GM21423 (cell line): ENCODE results near the gene NCKAP5.

Experiments used
- ATAC-seq: cut with Tn5 transposase; IDR thresholded peaks from one replicate; pipeline ENCODE4 v1.9.1; 2021; ENCODE audit warnings: mild to moderate bottlenecking, moderate library complexity; ENCODE audit not compliant: unreplicated experiment

Gene NCKAP5

DNA sequence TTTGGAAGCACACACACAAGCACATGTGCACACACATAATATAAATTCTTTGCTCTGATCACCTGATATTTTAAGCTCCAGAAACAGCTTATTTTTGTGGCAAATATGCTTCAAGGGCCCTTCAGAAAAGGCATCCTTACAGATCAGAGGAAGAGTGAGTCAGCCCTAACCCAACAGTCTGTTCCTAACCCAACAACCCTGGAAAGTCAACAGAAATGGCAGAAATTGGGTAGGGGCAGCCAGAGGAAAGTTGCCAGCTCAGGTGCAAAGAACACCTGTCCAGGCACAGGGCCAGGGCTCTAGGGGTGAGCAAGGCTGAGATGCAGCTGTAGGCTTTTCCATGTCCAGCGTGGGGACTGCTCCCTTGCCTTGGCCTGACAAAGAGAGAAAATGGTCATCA is 6.4 kb upstream of the NCKAP5 start:
- ATAC-seq: no peak

DNA sequence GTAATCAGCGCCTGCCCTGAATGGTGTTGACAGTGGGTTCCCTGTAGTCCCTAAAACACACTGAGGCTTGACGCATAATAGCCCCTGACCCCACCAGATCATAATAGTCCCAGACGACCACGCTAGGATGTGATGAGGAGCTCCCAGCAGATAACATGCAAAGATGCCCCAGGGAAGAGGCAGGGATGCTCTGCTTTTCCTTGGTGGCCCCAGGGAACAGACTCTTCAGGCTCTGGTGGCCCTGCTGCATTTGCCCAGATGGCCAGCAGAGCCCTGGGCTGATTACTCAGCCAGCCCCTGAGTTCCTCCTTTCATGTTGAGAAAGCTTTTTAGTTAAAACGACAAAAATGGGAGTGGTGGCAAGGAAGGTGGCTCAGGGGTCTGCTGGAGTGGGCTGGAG is 5.9 kb upstream of the NCKAP5 start:
- no peak for ATAC-seq

DNA sequence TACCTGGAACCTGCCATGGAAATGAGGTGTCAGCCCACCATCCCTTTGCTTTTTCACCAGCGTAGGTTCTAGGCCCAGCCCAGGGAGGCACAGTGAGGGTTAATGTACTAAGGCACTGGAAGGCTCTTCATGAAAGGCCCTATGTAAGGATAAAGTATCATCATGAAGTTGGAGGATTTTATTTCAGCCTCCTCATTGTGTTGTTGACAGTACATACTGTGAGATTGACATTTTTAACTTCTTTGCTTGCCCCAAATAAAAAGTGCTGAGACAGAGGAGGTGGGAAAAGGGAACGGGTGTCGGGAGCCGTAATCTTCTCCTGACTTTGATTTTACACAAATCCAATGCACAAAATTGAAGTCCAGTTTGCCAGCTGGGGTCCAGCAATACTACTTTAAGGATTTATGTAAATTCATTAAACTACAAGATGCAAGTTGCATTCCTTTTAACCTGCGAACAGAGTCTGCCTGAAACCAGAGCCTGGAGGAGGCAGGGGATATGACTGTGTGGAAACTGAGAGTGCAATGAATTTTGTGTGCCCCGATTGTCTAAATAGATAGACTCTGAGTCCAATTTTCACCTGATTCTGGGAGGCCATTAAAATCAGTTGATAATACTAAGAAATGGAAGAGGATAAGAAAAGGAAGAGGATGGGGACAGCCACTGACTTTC is 5.4 kb upstream of the NCKAP5 start:
- ATAC-seq: no peak

DNA sequence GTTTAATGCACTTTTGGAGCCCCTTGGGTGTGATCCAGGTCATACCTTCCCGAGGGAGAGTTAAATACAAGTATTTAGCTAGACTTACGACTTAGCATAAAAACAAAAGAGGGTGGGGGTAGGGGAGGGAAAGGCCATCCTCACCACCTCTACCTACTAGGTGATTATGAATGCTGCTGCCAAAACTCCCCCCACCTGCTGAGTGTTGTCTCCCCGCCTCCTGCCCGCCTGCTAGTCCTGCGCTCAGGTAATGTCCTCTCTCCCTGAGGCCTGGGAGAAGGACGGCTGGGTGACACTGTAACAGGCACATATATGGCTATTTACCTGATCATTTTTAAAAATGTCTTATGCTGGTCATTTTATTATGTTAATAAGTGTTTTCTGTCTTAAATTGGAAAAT is 3.0 kb upstream of the NCKAP5 start:
- no peak for ATAC-seq

DNA sequence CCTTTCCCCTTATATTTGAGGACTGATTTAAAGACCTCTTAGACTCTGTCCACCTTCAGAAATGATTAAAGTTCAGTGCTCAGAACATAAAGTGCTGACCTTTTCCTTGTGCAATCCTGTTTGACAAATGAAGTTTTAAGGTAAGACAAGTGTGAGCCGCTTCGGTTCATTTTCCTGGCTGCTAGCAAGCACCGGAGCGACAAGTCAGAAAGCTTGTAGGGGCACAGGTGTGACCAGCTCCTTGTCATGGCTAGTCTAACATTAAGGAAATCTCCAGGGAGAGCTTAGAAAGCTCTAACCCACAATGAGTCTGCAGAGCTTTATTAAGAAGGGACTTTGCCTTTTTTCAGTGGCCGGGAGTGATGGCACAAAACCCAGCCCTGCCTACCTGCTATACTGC is 2.3 kb upstream of the NCKAP5 start:
- no peak for ATAC-seq

DNA sequence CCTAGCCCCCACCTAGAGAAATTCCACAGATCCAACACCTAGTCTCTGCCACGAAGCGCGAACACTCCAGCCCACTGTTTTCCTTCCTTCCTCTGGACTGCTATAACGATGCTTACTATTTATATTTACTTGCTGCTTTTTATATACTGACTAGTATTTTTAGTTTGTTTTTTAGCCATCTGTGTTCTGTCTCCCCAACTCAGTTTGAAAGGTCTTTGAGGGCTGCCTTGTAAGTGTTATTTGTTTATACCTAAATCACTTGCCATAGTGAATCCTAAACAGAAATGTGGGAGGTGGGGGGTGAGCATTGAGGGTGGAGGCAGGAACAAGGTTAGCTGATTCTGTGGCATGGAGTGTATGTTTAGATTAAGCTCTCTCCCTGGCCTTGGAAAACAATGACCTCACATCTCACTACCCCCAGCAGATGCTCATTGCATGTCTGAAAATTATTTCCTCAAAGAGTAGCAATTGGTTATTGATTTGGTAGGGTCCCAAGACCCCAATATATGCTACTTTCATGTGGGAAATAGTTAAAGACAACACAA is 1.1 kb upstream of the NCKAP5 start:
- no peak for ATAC-seq

DNA sequence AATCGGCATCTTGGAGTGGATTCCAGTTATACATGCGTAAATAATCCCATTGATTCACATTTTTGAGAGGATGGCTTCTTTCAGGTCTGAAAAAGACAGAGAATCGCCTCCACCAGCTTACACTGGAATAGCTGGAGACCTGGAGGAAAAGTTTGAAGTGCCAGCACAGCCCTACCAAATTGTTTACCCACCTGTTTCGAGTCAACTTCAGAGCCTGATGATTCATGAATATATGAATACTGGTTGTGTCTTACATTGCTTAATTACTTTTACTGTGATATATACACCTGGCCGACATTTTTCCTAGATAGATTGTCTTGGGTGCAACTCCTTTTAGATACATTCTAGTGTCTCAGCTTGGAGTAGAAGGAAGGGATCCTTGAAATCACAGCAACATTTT is 335 bp upstream of the NCKAP5 start:
- ATAC-seq: no peak

DNA sequence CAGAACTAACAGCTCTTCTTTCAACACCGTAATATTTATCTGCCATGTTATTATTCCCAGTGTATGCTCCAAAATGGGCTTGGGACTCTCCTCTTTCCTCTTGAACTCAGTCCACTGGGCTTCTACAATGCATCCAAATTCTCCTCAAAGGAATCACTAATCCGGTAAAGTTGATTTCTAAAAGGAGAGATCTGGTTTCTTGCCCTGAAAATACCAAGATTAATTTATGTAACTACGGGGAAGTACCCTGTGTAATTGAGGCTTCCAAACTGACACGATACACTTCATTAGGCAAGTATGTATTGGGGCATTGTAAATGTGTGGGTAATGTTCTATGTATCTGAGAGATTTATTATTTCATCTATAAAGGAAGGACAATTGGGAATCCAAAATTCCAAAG is 5.7 kb downstream of the NCKAP5 start:
- ATAC-seq: no peak

DNA sequence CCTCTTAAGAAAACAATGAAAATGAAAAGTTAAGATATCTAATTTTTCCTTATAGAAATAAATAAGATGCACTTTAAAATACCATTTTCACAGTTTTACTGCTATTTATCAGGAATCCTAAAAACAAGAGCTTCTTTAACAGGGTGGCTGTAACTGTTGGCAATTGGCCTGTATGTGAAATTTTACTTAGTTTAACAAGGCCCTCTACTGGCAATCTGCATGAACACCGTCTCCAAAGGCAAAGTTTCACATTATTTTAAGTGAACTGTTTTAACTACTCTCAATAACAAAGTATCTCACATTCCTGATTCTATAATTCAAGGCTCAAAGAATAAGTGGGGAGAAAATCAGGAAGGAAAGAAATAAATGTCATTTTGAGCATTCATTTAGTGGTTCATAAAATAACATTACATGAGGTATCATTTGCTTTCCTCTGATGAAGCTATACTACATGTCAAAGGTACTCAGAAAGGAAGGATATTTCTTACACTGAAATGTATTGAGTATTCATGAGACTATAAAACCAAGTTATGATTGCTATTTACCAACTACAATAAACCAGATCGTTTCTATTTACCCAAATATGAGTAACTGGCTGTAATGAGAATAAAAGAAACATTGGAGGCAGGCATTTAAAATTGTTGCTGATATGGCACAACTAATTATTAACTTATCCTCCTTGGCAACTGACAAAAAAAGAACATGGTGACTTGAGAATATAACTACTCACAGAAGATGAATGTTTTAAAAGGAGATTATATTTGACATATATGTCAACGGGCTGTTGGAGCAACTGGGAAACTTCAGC is 7.0 kb downstream of the NCKAP5 start:
- peak; percentile 74 for ATAC-seq

DNA sequence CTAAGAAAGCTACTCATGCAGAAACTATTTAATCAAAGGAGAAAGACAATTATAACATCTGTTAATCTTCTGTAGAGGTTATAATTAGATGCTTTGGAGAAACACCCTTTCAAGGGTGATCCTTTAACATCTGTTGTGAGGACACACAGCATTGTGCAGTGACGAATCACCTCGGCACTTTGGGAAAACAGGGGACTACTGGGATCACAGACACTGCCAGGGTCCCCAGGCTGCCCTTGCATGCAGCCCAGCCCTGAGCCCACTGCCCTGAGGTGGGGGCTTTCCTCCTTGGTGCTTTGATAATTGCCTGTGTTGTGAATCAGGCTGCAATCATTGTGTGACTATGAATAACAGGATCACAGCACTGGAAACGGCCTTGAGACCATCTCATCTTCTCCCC is 10.6 kb downstream of the NCKAP5 start:
- ATAC-seq: no peak

DNA sequence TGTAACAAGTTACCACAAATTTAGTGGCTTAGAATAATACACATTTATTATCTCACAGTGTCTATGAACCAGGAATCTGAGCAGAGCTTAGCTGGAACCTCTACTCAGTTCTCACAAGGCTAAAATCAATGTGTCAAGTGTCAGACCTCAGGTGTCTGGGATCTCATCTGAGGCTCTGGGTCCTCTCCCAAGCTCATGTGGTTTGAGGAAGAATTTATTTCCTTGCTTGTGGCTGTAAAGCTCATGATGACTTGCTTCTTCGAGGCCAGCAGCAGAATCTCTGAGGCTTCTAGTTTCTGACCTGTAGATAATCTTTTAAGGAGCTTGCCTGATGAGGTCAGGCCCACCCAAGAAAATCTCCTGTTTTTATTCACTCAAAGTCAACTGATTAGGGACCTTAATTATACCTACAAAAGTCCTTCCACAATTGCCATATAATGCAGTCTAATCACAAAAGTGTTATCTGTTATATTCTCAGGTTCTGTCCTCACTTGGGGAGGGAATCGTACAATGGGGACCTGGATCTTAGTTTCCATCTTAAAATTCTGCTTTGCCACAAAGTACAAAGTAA is 14.3 kb downstream of the NCKAP5 start:
- ATAC-seq: no peak

DNA sequence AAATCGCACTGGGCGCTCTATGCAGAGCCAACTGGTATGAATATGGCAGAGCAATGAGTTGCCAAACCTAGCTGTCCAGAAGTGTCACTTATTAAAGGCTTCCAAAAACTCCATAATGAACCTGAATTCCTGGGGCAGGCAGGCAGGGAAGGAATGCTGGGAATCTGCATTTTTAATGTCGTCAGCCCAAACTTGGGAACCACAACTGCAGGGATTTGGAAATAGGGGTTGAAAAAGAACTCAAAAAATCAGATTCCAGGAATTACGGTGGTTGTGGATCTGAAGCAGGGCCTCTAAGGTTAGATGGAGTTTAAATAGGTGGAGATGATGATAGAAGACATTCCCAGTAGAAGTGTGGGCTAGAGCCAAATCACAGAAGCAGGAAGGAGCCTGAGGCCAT is 15.0 kb downstream of the NCKAP5 start:
- ATAC-seq: no peak

DNA sequence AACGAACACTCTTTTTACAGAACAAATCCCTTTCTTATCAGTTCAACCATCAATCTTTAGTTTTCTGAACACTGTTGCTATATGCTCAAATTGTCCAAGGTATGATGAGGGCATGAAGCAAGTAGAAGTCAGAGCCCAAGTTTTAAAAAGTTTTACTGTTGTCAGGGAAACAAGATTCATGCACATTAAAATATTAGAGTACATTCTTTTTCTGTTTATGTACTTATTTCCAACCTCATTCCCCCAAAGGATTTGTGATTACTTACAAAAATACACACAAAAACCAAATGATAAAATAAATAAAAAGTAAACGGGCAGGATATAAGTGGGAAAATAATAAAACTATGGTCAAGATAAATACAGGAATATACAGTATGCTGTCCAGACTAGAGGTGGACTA is 15.4 kb downstream of the NCKAP5 start:
- no peak for ATAC-seq

DNA sequence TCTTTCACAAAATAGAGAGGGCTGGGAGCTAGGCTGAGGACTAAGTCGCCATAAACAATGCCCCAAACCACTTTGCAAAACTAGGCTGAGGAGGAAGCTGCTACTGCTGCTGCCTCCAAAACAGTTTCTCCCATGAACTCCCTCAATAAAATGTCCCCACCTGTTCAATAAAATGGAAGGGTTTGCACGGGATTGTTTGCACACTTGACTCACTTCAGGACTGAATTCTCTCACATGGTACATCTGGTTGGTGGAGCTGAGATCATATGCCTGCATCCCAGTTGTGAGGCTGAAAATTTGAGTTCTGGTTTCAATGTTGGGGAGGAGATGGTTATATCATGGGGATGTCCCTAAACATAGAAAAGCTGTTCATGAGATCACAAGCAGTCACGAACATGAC is 26.5 kb downstream of the NCKAP5 start:
- ATAC-seq: no peak

DNA sequence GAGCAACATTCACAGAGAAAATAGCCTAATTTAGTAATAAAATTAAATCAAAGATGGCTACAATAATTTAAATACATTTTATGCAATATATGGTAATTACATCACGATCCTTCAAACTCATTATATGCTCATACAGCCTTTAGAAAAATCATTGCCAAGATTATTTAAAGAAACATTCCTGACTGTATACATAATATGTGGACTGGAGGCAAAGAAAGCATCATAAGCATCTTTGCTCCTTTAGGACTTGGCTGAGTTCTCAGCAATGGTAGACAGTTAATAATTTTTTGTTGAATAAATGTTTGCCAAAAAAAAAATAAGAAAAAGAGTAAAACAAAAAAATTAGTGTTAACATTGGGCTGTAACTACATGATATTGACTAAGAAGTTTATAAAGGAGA is 26.9 kb downstream of the NCKAP5 start:
- ATAC-seq: no peak

DNA sequence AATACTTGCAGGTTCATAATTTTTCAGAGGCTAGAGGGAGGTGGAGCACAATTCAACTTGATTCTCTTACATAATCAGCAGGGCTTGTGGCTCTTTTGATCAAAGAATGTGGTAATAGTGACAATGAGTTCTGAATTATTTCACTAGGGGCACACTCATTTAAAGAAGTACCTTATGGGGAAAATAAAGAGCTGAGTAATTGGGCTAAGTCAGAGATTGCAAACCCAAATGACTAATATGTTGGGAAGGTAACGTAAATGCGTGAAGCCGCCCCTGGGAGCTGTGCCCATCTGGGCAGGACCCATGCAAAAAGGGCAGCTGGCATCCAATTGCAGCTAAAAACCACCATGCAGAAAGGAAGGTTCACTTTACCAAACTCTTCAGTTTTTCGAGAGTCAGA is 35.3 kb downstream of the NCKAP5 start:
- no peak for ATAC-seq

DNA sequence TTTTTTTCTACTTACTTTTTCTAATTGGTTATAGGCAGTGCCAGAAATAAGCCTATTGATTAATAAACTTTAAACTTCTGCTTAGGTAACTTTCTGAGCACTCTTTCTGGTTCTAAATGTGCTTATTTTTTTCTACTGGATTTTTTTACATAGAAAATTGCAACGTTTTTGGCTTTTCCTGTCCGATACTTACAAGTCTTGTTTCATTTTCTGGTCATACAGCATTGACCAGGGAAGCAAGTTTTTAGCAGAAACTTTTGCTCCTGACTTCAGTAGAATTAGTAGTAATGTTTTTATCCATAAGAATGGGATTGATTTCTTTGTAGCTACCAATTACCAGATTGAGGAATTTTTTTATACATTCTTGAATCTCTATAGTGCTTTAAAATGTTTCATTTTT is 36.9 kb downstream of the NCKAP5 start:
- ATAC-seq: no peak

DNA sequence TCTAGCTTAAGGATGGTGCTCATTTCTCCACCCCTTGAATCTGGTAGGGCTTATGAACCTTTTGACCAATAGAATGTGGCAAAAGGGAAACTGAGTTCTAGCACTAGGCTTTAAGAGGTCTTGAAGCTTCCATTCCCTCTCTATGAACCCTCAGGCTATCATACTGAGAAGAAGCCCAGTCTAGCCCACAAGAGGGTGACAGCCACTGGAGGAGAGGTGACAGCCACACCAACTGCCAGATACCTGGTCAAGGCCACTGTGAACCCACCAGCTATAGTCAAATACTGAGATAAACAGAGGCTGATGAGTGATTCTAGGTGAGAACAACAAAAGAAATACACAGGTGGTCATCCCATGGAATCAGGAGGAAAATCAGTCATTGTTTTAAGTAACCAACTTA is 37.6 kb downstream of the NCKAP5 start:
- no peak for ATAC-seq

DNA sequence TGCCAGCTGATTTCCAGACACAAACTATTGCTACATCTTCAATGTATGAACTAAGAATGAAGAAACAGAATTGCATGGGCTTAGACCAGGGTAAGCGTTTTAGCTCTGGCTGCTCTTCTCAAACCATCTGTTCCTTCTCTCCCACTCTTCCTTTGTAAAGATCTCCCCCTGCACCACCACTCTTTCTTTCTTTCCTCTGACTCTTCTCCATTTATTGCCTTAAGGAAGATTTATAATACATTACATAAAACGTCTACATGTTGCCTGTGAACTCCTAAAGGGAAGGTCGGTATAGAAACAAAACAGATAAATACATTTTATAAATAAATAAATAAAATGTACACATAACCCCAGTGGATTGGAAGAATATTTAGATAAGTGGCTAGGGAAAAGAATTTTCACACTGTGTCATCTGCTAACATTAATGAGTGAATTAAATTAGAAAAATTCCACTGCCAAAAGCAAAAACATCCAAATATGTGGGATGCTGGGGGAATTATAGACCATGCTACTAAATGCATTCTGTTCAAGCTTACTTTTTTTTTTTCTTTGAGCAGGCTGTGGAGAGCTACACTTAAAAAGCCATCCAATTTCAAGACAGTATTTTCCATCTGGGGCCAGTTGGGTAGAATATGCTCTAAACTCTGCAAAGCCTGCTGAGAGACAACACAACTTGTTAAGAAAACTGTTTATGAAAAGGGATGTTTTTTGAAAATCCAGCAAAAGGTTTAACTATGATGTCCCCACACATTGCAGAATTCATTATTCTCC is 41.5 kb downstream of the NCKAP5 start:
- ATAC-seq: no peak

DNA sequence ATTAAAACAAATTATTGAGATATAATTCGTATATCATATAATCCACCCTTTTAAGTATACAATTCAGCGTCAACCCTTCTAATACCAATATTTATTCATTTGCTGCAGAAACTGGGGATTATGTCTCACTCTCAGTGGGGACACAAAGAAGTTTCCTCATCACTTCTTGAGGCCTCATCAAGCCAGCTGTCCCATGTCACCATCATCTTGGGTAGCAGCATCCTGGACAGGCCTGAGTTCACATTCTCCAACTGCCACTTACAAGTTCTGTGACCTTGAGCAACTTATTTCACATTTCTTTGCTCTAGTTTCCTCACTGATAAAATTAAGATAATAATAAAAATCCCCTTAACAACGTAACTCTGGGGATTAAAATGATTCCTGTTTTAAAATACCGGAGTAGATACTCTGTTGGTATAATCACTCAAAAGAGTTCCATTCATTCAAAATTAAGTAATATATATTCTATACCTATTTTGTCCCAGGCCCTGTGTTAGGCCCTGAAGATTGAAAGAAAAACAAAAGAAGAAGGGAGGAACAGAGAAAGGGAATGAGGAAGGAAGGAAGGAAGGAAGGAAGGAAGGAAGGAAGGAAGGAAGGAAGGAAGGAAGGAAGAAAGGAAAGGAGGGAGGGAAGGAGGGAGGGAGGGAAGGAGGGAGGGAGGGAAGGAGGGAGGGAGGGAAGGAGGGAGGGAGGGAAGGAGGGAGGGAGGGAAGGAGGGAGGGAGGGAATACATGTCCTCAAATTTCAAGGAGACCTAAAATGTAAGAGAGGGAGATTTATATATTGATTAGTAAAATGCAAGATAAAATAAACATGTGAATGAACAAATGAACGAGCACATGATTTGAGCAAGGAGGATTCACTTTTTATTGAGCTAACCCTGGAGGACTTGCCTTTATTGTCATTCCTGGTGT is 42.4 kb downstream of the NCKAP5 start:
- no peak for ATAC-seq
